H9 (cell line): ENCODE measurements around the gene MIS18A. TPM values are rescaled to one million over a fixed set of nuclear protein-coding genes. Genes with fewer than 3 reads are reported as not detected.

Source experiments
- DNase-seq: peaks from one replicate; pipeline ENCODE4 v3.0.0-alpha.2; 2017
- H2AFZ ChIP-seq: one replicate; pipeline ENCODE4 v1.6.1; 2013; ENCODE audit warnings: mild to moderate bottlenecking, low read length, control low read depth, moderate library complexity
- H2AK5ac ChIP-seq: 2 replicates; pipeline ENCODE4 v1.6.1; 2013; ENCODE audit warnings: low read length, control low read depth, mixed read lengths; ENCODE audit not compliant: insufficient read length
- H2BK120ac ChIP-seq: one replicate; pipeline ENCODE4 v1.6.1; 2013; ENCODE audit warnings: low read depth, mild to moderate bottlenecking, low read length, control low read depth, inconsistent platforms; ENCODE audit not compliant: poor library complexity, severe bottlenecking
- H2BK12ac ChIP-seq: 2 replicates; pipeline ENCODE4 v1.6.1; 2013; ENCODE audit warnings: low read length, control low read depth, mixed read lengths, low read depth; ENCODE audit not compliant: insufficient read length
- H2BK15ac ChIP-seq: 2 replicates; pipeline ENCODE4 v1.6.1; 2013; ENCODE audit warnings: low read depth, low read length, control low read depth
- H2BK20ac ChIP-seq: one replicate; pipeline ENCODE4 v1.6.1; 2013; ENCODE audit warnings: low read depth, mild to moderate bottlenecking, low read length, control low read depth, inconsistent platforms; ENCODE audit not compliant: poor library complexity, severe bottlenecking
- H2BK5ac ChIP-seq: 2 replicates; pipeline ENCODE4 v1.6.1; 2013; ENCODE audit warnings: low read length, control low read depth, mixed read lengths; ENCODE audit not compliant: insufficient read length
- H3K14ac ChIP-seq: 2 replicates; pipeline ENCODE4 v1.6.1; 2013; ENCODE audit warnings: low read length, control low read depth; ENCODE audit not compliant: insufficient read depth
- H3K18ac ChIP-seq: 2 replicates; pipeline ENCODE4 v1.6.1; 2013; ENCODE audit warnings: low read depth, mild to moderate bottlenecking, mixed read lengths, low read length, control low read depth; ENCODE audit not compliant: insufficient read length
- H3K23ac ChIP-seq: 2 replicates; pipeline ENCODE4 v1.6.1; 2013; ENCODE audit warnings: low read length, control low read depth, mixed read lengths, low read depth; ENCODE audit not compliant: insufficient read length
- H3K23me2 ChIP-seq: 2 replicates; pipeline ENCODE4 v1.6.1; 2013; ENCODE audit warnings: low read depth, mild to moderate bottlenecking, mixed read lengths, low read length, control low read depth; ENCODE audit not compliant: insufficient read length, poor library complexity, severe bottlenecking
- H3K27ac ChIP-seq: 2 replicates; pipeline ENCODE4 v1.5.1; 2013; ENCODE audit warnings: low read length, control low read depth, mixed read lengths, low read depth; ENCODE audit not compliant: insufficient read length
- H3K27me3 ChIP-seq: 2 replicates; pipeline ENCODE4 v1.6.1; 2013; ENCODE audit warnings: low read length, control low read depth, inconsistent platforms; ENCODE audit not compliant: insufficient read depth
- H3K4ac ChIP-seq: 2 replicates; pipeline ENCODE4 v1.6.1; 2013; ENCODE audit warnings: low read depth, mild to moderate bottlenecking, control low read depth, inconsistent platforms, low read length, moderate library complexity
- H3K4me1 ChIP-seq: 2 replicates; pipeline ENCODE4 v1.6.1; 2013; ENCODE audit warnings: low read length, control low read depth, inconsistent platforms; ENCODE audit not compliant: insufficient read depth
- H3K4me2 ChIP-seq: 2 replicates; pipeline ENCODE4 v1.6.1; 2013; ENCODE audit warnings: low read length, control low read depth, mixed read lengths; ENCODE audit not compliant: insufficient read length, insufficient read depth
- H3K56ac ChIP-seq: 2 replicates; pipeline ENCODE4 v1.6.1; 2013; ENCODE audit warnings: low read depth, mild to moderate bottlenecking, mixed read lengths, low read length, control low read depth; ENCODE audit not compliant: insufficient read length
- H3K79me1 ChIP-seq: 2 replicates; pipeline ENCODE4 v1.6.1; 2013; ENCODE audit warnings: low read depth, mild to moderate bottlenecking, moderate library complexity, low read length, control low read depth, inconsistent platforms; ENCODE audit not compliant: insufficient read depth, poor library complexity, severe bottlenecking
- H3K79me2 ChIP-seq: 2 replicates; pipeline ENCODE4 v1.6.1; 2013; ENCODE audit warnings: low read length, control low read depth, inconsistent platforms; ENCODE audit not compliant: insufficient read depth
- H3K9ac ChIP-seq: 2 replicates; pipeline ENCODE4 v1.6.1; 2013; ENCODE audit warnings: low read length, control low read depth, mixed read lengths; ENCODE audit not compliant: insufficient read length; ENCODE audit errors: extremely low read depth
- H3K9me3 ChIP-seq: one replicate; pipeline ENCODE4 v1.6.1; 2013; ENCODE audit warnings: low read depth, low read length, inconsistent platforms; ENCODE audit not compliant: control insufficient read depth
- H3T11ph ChIP-seq: one replicate; pipeline ENCODE4 v1.6.1; 2013; ENCODE audit warnings: mild to moderate bottlenecking, low read length, control low read depth, inconsistent platforms
- H4K20me1 ChIP-seq: one replicate; pipeline ENCODE4 v1.6.1; 2013; ENCODE audit not compliant: control insufficient read depth, insufficient read length, insufficient read depth
- H4K5ac ChIP-seq: 2 replicates; pipeline ENCODE4 v1.6.1; 2013; ENCODE audit warnings: low read depth, mild to moderate bottlenecking, mixed read lengths, low read length, control low read depth; ENCODE audit not compliant: insufficient read length
- H4K8ac ChIP-seq: replicated peaks from 2 replicates; pipeline ENCODE4 v1.6.1; 2013; ENCODE audit warnings: low read length, control low read depth, mixed read lengths, low read depth; ENCODE audit not compliant: insufficient read length
- H4K91ac ChIP-seq: 2 replicates; pipeline ENCODE4 v1.6.1; 2013; ENCODE audit warnings: low read depth, mild to moderate bottlenecking, moderate library complexity, mixed read lengths, low read length, control low read depth; ENCODE audit not compliant: insufficient read length
- H3K27ac Mint-ChIP-seq, 3 experiments: 2 replicates in 2 of 3; 3 replicates in 1 of 3; pipeline ENCODE4 v1.8.0; 2020 to 2021; ENCODE audit warnings: mixed read lengths in 3 of 3, mild to moderate bottlenecking in 1 of 3, moderate library complexity in 1 of 3
- H3K27me3 Mint-ChIP-seq: 2 replicates; pipeline ENCODE4 v1.8.0; 2021; ENCODE audit warnings: low read depth, mild to moderate bottlenecking, moderate library complexity, mixed read lengths
- H3K36me3 Mint-ChIP-seq, 3 experiments: 2 replicates in 2 of 3; 3 replicates in 1 of 3; pipeline ENCODE4 v1.8.0; 2020 to 2021; ENCODE audit warnings: low read depth in 3 of 3, mixed read lengths in 3 of 3; ENCODE audit not compliant: insufficient read depth in 1 of 3
- H3K4me1 Mint-ChIP-seq, 2 experiments: 2 replicates each; pipeline ENCODE4 v1.8.0; 2020; ENCODE audit warnings: mixed read lengths in 2 of 2
- H3K4me3 Mint-ChIP-seq, 2 experiments: 2 replicates in 1 of 2; 3 replicates in 1 of 2; pipeline ENCODE4 v1.8.0; 2020 to 2021; ENCODE audit warnings: mild to moderate bottlenecking in 2 of 2, mixed read lengths in 2 of 2, moderate library complexity in 1 of 2
- H3K9me3 Mint-ChIP-seq, 2 experiments: 2 replicates in 1 of 2; 3 replicates in 1 of 2; pipeline ENCODE4 v1.8.0; 2020; ENCODE audit warnings: mild to moderate bottlenecking in 2 of 2, mixed read lengths in 2 of 2, moderate library complexity in 1 of 2
- CTCF ChIP-seq: fragments of 200-600 bp; sonication (generic); conservative IDR thresholded peaks from 3 replicates; pipeline ENCODE4 v1.8.0; 2021; ENCODE audit warnings: antibody characterized with exemption, mild to moderate bottlenecking
- WGBS: extraction: QIAGEN DNeasy Blood & Tissue Kit; methylation state at CpG from one replicate; pipeline ENCODE4 v1.1.7; 2013; ENCODE audit warnings: missing lambda C conversion rate, low lambda C conversion rate, mixed read lengths; ENCODE audit not compliant: insufficient read length; ENCODE audit errors: extremely low coverage; 5-methylcytosine and 5-hydroxymethylcytosine counted together
- total RNA-seq: library from RNA; stranded (reverse); gene quantifications from 2 replicates; pipeline ENCODE4 v1.2.1, GENCODE V29; 2021

The MIS18A gene
- total RNA-seq, 1 experiment from 2014 or later, result 56.5 TPM

GRCh38 chr21:32285476-32285875 is 6.6 kb upstream of the MIS18A start:
- no peaks in the 10 kb centered on the region for H3K79me2 ChIP-seq

More at GRCh38 chr21:32285476-32285875, 6.6 kb upstream of the MIS18A start:
- TF ChIP-seq CTCF, result no peak
- no peak overlapping the region for H3K56ac ChIP-seq
- H2BK15ac ChIP-seq, result no peak overlapping the region
- H4K8ac ChIP-seq, result no peak overlapping the region
- H3K4me1 ChIP-seq, result no peaks in the 10 kb centered on the region
- H3K23me2 ChIP-seq, result no peaks in the 10 kb centered on the region
- Mint-ChIP-seq H3K27me3 (peaks cover 2% of the 10 kb centered on the region; the same call in 1 of the 2 replicates), H3K4me3 (no peak overlapping the region), H3K9me3 (peaks cover 0 to 7% of the 10 kb centered on the region in 2 experiments; a peak in 2 of 5 replicates), H3K27ac (no peak overlapping the region), H3K4me1 (peaks cover 0 to 2% of the 10 kb centered on the region in 2 experiments; a peak in 1 of 4 replicates), H3K36me3 (peaks cover 0 to 2% (median 0%) of the 10 kb centered on the region in 3 experiments; a peak in 1 of 7 replicates)
- H4K20me1 ChIP-seq, result no peaks in the 10 kb centered on the region
- H2AK5ac ChIP-seq, result no peak overlapping the region
- no peak overlapping the region for H2BK5ac ChIP-seq
- no peak overlapping the region for H3K18ac ChIP-seq
- no CpG with 5 or more reads among the region's 4 CpGs for WGBS
- H3K9me3 ChIP-seq, result no peaks in the 10 kb centered on the region
- no peaks in the 10 kb centered on the region for H3K79me1 ChIP-seq
- no peak overlapping the region for H2BK120ac ChIP-seq
- H3K4me2 ChIP-seq, result no peak overlapping the region
- H2AFZ ChIP-seq, result no peak overlapping the region
- H2BK20ac ChIP-seq, result no peak overlapping the region
- no peak overlapping the region for H3K23ac ChIP-seq
- no peak overlapping the region for H3T11ph ChIP-seq
- no peak overlapping the region for H3K4ac ChIP-seq
- H4K91ac ChIP-seq, result no peak overlapping the region
- H2BK12ac ChIP-seq, result no peak overlapping the region
- no peak overlapping the region for H3K9ac ChIP-seq
- DNase-seq, result no peak
- H3K27ac ChIP-seq, result no peak overlapping the region
- H3K14ac ChIP-seq, result no peak overlapping the region
- H3K27me3 ChIP-seq, result no peaks in the 10 kb centered on the region
- no peak overlapping the region for H4K5ac ChIP-seq
